Retinal pigment epithelial cell (primary cell): Measurements from ENCODE around the gene CNKSR3.
A peak's percentile ranks its signal among the peaks of the same experiment; 100 is the strongest.

Source experiments
- DNase-seq: peaks from one replicate; pipeline ENCODE4 v3.0.0-alpha.2; 2010; ENCODE audit warnings: low read depth
- H3K4me3 ChIP-seq: 2 replicates; pipeline ENCODE4 v1.5.1; 2011; ENCODE audit warnings: mild to moderate bottlenecking, low read length, control low read depth, moderate library complexity
- CTCF ChIP-seq: conservative IDR thresholded peaks from 2 replicates; pipeline ENCODE4 v1.5.1; 2011; ENCODE audit warnings: low read depth, low read length, control low read depth, inconsistent platforms

Gene CNKSR3

GRCh38 chr6:154447954-154448353 is 62.5 kb downstream of the CNKSR3 start:
- no peak overlapping the region for H3K4me3 ChIP-seq

GRCh38 chr6:154446984-154447383 is 63.5 kb downstream of the CNKSR3 start:
- no peak for TF ChIP-seq CTCF
- H3K4me3 ChIP-seq, result no peak overlapping the region
- DNase-seq, result no peak

More at GRCh38 chr6:154447954-154448353, 62.5 kb downstream of the CNKSR3 start:
- DNase-seq, result peak; percentile 55
- no peak for TF ChIP-seq CTCF

GRCh38 chr6:154445417-154445816 is 65.1 kb downstream of the CNKSR3 start:
- DNase-seq, result no peak
- no peak overlapping the region for H3K4me3 ChIP-seq
- no peak for TF ChIP-seq CTCF

GRCh38 chr6:154441995-154442310 is 68.5 kb downstream of the CNKSR3 start:
- DNase-seq, result no peak
- no peak for TF ChIP-seq CTCF

GRCh38 chr6:154440422-154441043 is 70.0 kb downstream of the CNKSR3 start:
- DNase-seq, result no peak
- TF ChIP-seq CTCF, result no peak
- no peak overlapping the region for H3K4me3 ChIP-seq

More at GRCh38 chr6:154441995-154442310, 68.5 kb downstream of the CNKSR3 start:
- no peak overlapping the region for H3K4me3 ChIP-seq

- DNase-seq, result no peak
- no peak overlapping the region for H3K4me3 ChIP-seq
- TF ChIP-seq CTCF, result no peak
These were observed 70.5 kb downstream of the CNKSR3 start for GRCh38 chr6:154440022-154440421.

GRCh38 chr6:154438882-154439415 is 71.5 kb downstream of the CNKSR3 start:
- TF ChIP-seq CTCF, result no peak
- no peak for DNase-seq
- H3K4me3 ChIP-seq, result no peak overlapping the region
